CD4-positive, alpha-beta T cell treated with Interleukin-15 for 4 hours (primary cell): ENCODE data around the gene LAMP1.
"Not testable (repeated sequence)": the region's sequence is repeated elsewhere in the genome, so short reads cannot be mapped to it uniquely, and the experiment has no call there.

ENCODE experiments used
- DNase-seq: peaks from one replicate; pipeline ENCODE4 v3.0.0-alpha.2; 2020; ENCODE audit warnings: low spot score

Gene LAMP1, protein sequence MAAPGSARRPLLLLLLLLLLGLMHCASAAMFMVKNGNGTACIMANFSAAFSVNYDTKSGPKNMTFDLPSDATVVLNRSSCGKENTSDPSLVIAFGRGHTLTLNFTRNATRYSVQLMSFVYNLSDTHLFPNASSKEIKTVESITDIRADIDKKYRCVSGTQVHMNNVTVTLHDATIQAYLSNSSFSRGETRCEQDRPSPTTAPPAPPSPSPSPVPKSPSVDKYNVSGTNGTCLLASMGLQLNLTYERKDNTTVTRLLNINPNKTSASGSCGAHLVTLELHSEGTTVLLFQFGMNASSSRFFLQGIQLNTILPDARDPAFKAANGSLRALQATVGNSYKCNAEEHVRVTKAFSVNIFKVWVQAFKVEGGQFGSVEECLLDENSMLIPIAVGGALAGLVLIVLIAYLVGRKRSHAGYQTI

DNA sequence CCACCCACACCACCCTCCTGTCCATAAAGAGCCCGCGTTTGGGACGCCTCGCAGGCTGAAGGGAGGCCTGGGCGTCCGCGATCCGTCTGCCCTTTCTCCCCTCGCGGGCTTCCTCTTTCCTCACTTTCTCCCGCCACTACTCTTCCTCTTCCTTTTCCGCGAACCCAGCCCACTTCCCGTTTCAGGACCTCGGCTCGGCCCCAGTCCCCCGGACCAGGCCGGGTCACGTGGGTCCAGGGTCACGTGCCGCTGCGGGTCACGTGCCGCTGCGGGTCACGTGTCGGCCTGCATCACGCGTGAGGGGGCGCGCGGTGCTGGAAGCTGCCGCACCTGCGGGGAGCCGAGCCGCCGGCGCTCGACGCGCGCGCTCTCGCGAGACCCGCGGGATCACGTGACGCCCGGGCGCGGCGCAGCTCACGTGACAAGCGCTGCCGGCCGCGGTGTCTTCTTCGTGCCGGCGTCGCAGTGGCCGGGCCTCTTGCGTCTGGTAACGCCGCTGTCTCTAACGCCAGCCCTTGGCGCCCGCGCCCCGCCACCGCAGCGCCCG lies at the start of gene LAMP1:
TSS of gene LAMP1 (plus strand) at position 417 of the 547 bp plus-strand sequence. CDS start 196 bp downstream, outside the sequence.
- DNase-seq = peak; percentile 97

DNA sequence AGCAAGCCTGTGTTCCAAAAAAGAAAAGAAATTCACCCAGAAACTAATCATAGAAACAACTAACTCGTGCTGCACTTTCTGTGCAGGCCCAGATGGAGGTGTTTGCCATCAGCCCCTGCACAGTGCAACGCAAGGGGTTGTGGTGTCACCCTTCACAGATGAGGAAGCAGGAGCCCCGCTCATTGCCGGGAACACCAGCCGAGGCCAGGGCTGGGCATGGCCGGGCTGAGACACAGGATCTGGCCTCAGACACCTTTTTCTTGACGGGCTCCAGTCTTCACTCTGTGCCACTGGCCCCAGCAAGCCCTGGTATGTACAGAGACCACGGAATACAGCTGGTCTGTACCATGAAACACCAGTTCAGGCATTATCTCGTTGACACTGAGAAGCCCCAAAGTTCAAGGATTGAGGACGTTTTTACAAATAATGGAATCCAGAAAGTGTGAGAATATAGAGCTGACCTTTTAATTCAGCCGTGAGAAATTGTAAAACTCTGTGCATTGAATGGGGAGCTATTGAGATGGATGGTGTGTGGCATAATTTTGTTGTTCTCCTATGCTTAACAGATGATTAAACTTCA lies 44.4 kb upstream of the LAMP1 start:
- DNase-seq = no peak

DNA sequence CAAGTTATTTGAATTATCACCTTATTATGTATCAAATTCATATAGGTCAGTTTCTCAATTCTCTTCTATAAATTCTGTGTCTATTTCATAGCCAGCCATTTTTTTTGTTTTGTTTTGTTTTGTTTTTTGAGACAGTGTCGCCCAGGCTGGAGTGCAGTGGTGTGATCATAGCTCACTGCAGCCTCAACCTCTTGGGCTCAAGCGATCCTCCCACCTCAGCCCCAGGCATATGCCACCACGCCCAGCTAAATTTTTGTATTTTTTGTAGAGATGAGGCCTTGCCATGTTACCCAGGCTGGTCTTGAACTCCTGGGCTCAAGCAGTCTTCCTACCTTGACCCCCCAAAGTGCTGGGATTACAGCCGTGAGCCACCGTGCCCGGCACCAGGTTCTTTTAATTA lies 39.1 kb upstream of the LAMP1 start:
- not testable (repeated sequence) for DNase-seq

DNA sequence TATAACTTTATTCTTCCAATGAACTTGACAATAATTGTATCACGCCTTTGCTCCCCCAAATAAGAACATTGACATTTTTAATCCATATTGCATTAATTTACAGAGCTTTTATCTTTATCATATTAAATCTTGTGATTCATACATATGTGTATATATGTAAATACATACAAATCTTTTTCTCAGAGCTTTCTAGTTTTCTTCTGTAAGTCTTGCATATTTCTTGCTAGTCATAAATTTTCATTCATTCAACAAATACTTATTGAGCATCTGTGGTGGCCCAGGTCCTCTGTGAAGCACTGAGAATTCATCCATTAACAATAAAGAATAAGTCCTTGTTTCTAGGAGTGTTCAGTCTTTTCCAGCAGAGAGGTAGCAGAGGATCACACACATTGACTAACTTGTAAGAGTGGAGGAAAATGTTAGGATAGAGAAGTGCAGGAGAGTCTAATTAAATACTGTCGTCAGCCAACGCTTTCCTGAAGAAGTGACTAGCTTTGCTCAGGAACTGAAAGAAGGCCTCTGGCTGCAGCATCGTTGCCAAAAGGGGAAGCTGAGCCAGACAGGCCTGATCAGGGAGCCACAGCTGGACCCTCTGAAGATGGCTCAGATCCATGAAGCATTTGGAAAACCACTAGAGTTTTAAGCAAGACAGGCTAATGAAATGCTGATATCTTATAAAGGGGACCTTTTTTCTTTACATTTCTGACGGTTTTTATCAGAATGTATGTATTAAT lies 38.6 kb upstream of the LAMP1 start:
- no peak for DNase-seq

DNA sequence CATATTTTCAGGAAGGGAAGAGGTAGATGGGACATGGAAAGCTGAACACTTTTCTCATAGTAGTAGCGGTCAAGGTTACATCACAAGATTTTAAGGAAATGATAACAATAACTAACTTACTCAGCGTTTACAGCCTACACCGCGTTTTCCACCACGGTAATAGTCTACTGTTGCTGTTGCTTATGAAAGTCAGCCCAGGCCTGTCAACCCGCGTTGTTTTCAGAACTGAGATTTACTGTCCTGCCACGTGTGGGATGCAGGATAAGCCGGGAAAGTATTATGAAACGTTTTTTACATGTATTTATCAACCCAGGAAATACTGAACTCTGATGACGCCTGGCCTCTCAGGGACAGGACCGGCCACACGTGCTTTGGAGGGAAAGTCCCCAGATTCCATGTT lies 36.0 kb upstream of the LAMP1 start:
- DNase-seq = no peak

DNA sequence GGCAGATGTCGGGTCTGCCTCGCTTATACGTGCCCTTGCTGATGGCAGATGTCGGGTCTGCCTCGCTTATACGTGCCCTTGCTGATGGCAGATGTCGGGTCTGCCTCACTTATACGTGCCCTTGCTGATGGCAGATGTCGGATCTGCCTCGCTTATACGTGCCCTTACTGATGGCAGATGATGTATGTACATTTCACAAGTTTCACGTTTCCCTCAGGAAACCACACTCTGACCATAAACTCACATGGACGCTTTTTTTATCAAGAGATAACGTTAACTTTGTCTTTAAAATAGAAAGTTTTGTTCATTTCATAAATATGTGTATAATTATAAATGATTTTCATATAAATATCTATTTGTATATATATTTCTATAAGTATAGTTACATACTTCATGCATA lies 34.0 kb upstream of the LAMP1 start:
- not testable (repeated sequence) for DNase-seq

DNA sequence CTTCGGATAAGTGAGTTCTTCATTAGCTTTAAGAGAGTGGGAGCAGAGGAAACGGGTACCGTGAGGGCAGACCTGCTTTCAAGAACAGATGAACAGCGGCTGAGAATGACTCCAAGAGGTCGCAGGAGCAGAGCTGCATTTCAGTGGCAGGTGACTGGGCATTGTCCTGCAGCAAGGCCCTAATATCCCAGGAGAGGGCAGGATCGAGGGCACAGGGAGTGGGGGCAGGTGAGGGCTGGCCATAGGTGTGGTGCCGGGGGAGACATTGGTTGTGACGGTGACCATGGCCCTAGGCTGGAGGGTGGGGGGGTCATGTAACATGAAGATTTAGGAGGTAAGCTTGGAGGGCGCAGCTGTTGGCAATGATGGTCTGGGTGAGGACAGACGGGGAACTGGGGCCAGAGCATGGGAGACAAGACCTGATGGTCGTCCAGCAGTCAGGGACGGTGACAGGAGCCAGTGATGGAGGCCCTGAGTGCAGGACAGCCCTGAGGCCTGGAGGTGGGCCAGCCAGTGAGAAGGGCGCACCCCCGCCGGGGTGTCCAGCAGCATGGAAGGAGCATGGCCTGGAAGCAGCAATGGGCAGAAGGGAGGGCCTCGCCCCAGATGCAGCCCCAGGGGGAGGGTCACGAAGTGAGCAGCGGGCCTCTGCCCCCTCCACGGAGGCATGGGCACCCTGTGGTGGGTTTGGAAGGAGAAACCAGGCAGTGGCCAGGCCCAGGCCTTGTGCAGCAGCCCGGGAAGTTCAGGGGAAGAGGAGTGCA lies 29.2 kb upstream of the LAMP1 start:
- no peak for DNase-seq

DNA sequence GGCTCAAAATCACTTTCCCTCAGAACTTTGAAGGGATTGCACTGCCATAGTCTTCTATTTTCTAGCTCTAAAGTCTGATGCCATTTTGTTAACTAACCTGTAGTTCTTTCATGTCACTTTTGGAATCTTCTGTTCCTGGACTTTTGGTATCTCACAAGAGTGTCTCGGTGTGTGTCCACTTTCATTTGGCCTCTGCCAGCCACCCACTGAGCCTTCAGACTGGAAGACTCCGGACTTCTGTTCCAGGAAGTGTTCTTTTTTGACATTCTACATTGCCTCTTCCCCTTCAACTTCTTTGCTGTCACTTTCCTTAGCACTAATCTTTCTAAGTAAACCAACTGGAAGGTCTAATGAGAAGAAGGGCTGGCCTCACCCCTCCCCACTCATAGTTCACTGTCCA lies 25.0 kb upstream of the LAMP1 start:
- no peak for DNase-seq

DNA sequence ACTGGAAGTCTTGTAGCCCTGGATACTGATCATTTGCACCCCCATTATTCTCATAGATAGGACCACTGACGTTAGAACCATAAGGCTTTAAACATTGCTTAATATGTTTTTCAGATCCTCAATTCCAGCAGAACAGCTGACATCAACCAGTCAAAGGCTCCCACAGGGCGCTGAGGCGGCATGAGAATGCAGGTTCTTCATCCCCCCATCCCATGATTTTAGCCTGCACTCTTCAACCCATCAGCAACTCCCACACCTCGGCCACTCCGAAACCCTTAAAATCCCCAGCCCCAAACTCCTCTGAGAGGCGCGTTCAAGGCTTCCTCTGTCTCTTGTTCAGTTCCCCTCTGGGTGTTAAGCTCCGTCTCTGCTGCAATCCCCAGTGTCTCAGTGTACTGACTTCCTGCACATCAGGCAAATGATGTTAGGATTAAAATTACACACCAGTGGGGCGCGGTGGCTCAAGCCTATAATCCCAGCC lies 24.3 kb upstream of the LAMP1 start:
- DNase-seq = no peak

DNA sequence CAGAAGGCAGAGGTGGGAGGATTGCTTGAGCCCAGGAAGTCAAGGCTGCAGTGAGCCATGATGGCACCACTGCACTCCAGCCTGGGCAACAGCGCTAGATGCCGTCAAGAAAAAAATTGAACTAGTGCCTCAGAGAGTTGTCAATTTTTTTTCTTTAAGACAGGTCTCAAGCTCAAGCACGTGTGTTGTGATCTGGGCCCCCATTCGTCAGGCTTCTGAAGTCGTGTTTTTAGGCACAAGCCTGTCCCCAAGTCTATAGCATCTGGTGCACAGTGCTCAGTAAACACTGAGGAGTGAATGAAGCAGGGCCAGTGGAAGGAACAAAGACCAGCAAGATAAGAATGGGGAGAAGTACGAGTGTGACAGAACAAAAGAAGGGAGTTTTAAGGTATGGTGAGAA lies 23.7 kb upstream of the LAMP1 start:
- no peak for DNase-seq

DNA sequence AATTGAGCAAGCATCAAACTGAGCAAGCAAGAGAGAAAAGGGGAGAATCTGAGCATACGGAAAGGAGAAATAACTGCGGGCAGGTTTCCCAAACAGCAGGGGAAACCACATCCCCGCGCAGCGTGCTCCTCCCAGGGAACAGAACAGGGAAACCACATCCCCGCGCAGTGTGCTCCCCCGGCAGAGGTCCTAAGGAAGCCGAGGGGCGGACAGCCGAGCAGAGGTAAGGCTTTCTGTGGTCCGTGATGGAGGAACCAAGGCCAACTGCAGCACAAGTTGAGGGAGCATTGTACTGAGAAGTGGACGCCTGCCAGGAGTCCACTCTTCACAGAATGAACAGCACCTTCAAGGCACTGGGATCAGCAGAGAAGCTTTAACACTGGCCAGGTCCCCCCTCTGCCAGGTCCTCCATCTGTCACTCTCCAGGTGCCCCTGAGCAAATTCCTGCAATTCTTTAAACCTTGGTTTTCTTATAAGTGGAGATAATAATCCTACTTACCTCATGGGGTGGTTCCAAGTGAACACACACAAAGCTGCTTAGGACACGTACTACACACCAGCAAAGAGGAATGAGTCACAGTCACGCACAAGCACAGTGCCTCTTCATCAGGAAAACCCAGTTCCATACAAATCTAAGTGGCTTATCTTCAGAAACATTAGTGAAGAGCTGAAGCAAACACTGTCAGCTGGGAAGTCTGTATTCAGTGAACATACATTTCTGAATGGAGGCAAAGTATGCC lies 23.0 kb upstream of the LAMP1 start:
- no peak for DNase-seq

DNA sequence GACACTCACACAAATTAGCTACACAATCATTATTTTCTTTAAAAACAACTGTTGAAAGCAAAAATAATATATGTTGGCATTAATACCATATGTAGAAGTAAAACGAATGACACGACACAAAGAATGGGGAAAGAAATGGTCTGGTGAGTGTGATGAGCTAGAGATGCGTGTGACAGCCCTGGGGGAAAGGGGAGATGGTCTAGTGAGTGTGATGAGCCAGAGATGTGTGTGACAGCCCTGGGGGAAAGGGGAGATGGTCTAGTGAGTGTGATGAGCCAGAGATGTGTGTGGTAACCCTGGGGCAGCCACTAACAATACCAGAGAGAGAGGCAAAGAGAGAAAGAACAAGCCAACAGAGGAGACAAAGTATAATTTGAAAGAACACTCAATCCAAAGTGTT lies 22.3 kb upstream of the LAMP1 start:
- no peak for DNase-seq

DNA sequence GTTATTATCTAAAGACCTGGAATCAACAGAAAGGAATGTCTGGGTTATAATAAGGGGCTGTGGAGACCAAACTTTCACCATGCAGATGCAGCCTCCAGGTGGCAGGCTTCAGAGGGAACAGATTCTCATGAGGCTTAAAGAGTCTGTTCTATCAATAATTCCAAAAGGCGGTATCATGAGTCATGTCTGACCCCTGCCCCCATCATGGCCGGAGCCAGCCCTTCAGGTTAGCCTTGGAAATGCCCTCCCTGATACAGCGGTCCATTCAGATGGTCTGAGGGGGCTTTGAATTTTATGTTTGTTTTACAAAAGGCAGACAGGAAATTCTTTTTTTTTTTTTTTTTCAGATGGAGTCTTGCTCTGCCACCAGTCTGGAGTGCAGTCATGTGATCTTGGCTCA lies 21.7 kb upstream of the LAMP1 start:
- DNase-seq = peak; percentile 17

DNA sequence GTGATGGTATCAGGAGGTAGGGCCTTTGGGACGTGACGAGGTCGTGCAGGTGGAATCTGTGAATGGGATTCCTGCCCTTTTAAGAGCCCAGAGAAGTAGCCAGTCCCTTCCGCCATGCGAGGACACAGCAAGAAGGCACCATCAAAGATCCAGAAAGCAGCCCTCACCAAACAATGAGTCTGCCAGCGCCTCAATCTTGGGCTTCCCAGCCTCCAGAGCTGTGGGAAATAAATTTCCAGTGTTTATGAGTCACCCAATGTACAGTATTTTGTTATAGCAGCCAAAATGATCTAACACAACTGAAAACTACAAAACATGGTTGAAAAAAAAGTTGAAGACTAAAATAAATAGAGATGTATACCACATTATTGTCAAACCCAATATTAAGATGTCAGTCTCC lies 16.9 kb upstream of the LAMP1 start:
- no peak for DNase-seq

DNA sequence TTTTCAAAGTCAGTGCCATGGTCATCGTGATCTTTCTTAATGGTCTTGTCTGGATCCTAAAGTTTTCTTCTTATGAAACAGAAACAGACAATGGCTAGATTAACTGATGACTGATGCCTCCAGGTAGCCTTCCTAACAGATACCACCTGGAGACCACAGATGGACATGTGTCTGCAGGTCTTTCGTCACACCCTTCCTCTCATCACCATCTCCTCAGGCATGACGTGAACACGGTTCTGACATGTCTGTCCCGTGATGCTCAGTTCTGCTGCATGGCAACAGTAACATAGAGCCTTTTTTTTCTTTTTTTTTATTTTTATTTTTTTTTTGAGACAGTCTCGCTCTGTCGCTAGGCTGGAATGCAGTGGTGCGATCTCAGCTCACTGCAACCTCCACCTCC lies 13.1 kb upstream of the LAMP1 start:
- DNase-seq = no peak

DNA sequence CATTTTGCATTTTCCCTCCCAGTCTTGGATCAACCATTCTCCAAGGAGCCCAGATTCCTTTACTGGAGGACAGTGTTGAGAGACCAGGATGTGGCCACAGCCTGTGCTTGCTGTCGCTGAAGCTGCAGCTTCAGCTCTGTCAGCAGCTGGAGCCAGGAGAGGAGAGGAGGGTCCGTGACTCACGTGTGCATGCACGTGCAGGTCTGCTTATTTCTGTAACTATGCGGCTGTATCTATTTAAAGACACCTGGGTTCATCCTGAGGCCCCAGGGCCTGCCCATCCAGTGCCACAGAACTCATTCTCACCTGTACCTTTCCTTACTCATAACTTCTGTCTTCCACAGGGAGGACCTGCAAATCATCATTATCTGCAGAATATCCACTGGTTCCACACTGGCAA lies 8.2 kb upstream of the LAMP1 start:
- DNase-seq = no peak

DNA sequence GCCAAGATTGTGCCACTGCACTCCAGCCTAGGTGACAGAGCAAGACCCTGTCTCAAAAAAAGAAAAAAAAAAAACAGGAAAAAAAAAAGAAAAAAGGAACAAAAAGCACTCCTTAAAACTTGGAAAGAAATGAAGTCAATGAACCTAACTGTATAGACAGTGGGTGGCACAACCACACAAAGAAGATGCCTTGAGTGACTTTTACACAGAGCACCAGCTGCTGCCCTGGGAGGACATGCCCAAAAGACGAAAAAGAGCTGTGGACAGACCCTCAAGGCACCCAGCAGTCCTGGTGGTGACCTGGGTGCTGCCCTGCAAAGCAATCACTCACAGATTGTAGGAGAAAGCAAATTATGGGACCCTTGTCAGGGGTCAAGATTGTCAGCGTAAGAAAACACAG lies 5.9 kb upstream of the LAMP1 start:
- no peak for DNase-seq

DNA sequence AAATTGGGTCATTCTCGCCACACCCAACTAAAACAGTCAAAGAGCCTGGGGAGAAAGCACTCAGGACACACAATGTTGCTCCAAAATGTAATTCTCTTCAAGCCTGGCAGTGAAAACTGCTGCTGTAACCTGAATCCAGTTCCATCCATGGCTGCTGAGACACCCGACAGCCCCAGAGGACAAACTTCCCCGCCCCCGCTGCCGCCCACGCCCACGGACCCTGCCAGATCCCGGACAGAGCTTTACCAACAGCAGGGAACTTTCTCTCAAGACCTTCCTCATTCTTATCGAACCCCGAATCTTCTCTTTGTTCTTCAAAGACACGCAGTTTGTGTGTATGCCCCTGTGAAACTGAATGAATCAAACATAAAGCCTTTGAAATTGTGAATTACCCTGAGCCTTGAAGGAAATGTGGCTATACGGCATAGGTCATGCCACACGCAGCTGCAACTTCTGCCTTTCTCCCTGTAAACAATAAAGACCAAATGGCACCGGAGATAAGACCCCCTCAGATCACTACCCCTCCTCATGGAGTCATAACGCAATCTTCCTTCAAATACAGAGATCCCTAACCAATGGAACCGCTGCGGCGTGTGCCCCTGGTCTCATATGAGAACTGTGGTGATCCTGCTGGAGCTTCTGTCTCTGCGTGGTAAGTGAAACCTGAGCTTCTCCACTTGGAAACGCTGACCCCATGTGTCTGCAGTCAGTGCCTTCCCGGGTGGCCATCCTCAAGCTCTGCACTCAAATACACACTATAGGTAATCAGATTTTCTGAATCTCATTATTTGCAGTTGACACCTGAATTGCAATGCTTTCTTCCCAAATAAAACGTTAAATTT lies 4.8 kb upstream of the LAMP1 start:
- peak; percentile 9 for DNase-seq

DNA sequence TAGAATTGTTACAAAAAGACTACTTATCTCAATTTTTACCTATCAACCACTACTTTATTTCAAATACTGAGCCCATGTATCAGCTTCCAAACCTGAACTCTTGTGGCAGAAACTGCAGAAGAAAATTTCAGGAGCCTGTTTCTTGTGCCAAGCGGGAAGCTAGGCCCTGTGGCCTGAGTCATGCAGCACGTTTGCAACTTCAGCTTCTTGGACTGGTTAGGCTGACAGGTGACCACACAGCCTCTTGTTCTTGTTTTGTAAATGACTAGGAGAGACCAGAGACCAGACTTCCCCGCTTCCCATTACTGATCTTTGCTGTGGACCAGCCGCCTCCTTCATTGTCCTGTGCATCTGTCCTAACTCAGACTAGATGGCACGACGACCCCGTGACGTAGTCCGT lies 3.4 kb upstream of the LAMP1 start:
- DNase-seq = no peak

DNA sequence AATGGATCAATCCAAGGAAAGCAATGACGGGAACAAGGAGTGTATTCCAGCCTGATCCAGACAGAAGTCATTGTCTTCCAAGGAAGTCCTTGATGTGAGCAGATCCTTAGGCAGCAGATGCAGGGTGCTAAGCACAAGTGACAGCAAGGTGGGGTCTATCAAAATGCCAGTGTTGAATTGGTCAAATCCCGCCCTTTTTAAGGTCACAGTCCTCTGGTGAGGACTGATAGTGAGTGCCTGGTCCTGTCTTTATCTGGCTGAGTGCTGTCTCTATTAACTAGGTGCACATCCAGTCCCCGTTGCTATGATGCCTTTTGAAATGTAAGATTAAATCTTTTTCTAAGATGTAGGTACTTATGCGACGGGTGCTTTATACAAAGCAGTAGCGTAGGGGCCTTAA lies 1.3 kb upstream of the LAMP1 start:
- no peak for DNase-seq
